Activated CD4-positive, alpha-beta T cell treated with anti-CD3 and anti-CD28 coated beads, Interleukin-2, amount 50 U/mL, for 48 hours (primary cell): ENCODE measurements around the gene SMIM24.
A peak's percentile ranks its signal among the peaks of the same experiment; 100 is the strongest.
"Not testable (repeated sequence)": the region's sequence is repeated elsewhere in the genome, so short reads cannot be mapped to it uniquely, and the experiment has no call there.

ENCODE experiments used
- DNase-seq, 2 experiments: peaks; one replicate each; pipeline ENCODE4 v3.0.0-alpha.2; 2020

The SMIM24 gene

DNA sequence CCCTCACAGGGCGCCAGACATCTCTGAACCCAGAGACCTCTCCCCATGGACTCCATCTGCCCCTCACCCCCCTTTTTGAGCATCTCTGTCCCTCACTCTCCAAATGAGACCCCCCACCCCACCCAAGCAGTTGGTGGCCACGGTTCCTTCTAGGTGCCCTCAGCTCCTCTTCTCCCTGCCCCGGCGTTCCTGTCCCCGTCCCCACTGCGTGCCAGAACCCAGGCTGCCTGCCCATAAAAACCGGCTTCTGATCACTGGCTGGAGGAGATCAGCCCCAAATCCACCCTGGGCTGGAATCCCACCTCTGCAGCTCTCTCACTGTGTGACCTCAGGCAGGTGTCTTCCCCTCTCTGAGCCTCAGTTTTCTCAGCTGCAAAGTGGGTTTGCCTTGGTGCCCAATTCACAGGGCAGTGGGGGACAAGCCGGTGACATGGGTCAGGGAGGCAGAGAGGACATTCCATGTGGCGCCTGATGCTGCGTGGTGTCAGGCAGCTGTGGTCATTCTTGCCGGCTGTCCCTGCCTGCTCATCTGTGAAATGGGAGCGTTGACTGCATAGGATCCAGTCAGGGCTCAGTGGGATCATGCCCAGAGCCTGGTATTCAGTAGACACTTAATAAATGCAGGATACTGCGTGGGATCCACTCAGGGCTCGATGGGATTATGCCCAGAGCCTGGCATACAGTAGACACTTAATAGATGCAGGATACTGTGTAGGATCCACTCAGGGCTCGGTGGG, 25.5 kb downstream of the SMIM24 start:
- no peak for DNase-seq

GRCh38 chr19:3453840-3454239, 26.5 kb downstream of the SMIM24 start:
- no peak for DNase-seq

GRCh38 chr19:3452942-3453214, 27.4 kb downstream of the SMIM24 start:
- DNase-seq: not testable (repeated sequence)

- DNase-seq: no peak
These were observed 28.0 kb downstream of the SMIM24 start for GRCh38 chr19:3452171-3452941.

DNA sequence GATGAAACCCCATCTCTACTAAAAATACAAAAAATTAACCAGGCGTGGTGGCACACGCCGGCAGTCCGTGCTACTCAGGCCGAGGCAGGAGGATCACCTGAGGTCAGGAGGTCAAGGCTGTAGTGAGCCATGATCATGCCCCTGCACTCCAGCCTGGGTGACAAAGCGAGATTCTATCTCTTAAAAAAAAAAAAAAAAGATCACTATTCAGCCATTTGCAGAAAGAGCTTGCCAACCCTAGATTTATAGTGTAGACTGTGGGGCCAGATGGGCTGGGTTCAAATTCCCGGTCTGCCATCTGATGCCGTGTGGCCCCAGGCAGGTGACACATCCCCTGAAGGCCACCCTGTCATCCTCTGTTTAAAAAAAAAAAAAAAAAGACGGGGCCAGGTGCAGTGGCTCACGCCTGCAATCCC, 28.9 kb downstream of the SMIM24 start:
- DNase-seq: no peak

DNA sequence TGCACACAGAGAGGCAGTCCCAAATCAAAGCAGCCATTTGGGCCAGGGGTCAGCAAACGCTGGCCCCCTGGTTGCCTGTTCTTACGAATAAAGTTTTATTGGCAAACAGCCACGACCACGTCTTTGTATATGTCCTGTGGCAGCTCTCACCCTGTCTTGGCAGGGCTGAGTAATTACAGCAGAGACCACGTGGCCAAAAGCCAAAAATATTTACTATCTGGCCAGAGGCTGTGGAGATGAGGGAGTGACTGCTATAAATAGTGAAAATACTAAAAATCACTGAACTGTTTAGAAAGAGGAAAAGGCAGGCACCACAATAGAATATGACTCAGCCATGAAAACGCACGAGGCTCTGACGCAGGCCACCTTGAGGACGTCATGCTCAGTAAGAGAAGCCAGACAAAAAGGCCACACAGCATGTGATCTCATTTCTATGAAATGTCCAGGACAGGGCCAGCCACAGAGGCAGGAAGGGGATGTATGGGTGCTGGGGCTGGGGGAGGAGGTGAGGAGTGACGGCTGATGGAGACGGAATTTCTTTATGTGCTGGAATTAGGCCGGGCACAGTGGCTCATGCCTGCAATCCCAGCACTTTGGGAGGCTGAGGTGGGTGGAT, 29.4 kb downstream of the SMIM24 start:
- no peak for DNase-seq

DNA sequence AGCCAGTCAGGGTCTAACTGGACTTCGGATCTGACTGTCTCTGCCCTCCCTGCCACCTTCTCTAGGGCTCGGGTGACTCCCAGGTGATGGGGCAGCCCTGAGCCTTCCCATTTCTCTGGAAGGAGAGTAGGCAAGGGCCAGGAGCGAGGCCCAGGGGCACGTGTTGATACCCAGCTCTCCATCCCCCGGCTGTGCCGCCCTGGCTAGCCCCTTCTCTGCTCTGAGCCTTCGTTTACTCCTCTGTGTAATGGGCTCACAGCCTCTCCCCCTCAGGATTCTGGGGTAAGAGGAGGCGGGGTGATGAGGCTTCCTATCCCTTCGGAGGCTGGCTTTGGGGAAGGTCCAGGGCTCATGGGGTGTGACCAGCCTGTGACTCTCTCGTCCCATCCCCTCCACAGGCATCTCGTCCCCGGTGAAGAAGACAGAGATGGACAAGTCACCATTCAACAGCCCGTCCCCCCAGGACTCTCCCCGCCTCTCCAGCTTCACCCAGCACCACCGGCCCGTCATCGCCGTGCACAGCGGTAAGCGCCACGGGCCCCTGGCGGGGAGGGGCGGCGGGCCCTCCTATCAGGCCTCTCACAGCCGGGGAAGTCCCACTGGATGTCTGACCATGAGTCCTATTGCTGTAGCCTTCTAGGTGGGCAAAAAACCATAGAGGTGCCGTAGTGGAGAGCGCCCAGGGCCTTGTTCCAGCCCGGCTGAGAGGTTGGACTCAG, 31.6 kb downstream of the SMIM24 start:
- no peak for DNase-seq

- DNase-seq: not testable (repeated sequence)
These were observed 33.7 kb downstream of the SMIM24 start for GRCh38 chr19:3446657-3447056.

GRCh38 chr19:3444695-3445234, 35.6 kb downstream of the SMIM24 start:
- no peak for DNase-seq

DNA sequence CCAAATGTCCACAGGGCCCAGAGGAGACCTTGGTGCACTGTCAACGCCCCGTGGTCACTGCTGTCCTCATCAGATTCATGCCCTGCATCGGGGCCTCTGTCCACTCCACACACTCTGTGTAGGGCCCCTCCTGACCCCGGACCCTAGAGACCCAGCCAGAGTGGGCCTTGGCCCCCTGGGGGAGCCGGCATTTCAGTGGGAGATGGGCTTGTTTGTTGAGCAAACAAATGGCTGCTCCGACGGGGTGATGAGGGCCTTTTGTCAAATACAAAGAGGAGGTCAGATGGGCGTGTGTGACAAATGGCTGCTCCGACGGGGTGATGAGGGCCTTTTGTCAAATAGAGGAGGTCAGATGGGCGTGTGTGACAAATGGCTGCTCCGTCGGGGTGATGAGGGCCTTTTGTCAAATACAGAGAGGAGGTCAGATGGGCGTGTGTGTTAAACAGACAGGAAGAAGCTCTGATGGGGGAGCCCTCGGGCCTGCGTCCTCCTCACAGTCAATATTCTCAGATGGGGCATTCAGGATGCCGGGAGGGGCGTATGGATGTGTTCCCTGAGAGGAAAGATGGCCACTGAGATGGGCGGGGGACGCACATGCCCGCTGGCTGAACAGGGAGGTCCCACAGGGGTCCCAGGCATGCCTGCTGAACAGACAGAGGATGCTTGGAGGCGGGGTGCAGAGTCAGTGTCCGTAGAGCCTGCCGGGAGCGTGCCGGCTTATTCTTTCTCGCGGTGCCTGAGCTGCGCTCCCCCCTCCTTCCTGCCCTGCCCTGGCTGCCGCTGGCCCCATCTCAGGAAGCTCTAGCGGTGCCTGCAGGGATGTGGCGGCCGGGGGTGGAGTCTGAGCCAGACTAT, 36.3 kb downstream of the SMIM24 start:
- DNase-seq: no peak

DNA sequence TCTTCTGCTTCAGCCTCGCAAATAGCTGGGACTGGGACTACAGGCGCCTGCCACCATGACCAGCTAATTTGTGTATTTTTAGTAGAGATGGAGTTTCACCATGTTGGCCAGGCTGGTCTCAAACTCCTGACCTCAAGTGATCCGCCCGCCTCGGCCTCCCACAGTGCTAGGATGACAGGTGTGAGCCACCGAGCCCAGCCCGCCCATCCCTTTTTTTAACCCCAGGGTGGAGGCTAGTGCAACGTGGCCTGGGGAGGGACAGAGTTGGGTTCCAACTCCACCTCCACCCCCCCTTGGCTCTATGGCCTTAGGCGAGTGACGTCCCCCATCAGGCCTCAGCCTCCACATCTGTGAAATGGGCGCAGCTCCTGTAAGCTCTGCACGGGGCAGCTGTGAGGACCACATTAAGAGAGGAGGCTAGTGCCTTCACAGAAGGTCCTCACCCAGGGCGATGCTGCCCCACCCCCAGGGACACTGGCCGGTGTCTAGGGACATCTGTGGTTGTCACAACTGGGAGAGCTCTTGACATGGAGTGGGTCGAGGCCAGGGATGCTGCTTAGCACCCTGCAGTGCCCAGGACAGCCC, 37.7 kb downstream of the SMIM24 start:
- no peak for DNase-seq

DNA sequence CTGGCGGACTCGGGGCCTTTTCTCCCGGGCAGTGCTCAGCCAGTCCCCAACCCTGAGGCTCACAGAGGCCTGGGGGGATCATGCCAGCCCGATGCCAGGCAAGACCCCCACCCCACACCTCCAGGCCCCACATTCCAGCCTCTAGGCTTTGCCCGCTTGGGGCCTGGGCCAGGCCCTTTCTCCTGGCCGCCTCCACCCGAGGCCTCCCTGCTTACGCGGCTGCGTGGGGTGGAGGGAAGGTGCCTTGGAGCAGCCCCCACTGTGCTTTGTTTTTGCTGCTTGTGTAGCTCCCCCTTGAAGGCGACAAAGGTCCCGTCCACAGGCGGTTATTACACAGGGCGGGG, 38.4 kb downstream of the SMIM24 start:
- DNase-seq: no peak

DNA sequence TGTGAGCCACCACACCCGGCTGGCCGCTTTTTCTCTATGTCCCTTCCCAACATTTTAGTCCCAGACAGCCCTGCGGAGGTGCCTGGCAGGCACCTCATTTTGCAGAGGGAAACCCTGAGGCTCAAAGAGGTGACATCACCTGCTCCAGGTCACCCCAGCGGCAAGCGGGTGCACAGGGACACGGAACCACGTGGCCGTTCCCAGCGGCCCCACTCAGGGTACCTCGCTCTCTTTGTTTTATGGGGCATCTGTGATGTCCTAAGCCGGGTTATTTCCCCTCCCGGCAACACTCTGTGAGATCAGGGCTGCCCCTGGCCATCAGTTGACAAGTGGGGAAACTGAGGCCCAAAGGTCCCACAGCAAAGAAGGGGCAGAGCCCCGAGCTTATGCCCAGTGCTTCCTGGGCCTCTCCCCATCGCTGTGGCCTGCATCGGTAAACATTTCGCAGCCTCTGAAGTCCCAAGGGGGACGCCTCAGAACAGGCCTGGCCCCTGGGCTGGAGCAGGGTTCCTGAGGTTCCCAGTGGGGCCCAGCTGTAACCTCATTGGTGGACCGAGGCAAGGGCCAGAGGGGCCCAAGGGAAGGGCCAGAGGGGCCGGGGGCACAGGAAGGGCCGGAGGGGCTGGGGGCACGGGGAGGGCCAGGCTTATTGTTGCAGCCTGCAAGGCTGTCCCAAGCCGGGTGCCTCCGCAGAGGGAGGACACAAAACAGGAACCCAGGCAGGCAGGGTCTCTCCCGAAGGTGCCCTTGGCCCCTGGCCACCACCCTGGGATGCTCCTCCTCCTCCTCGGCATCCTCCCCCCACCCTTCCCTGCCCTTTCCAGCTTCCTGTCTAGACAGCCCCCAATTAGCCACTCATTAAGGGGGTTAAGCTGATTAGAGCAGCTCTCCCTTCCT, 39.0 kb downstream of the SMIM24 start:
- no peak for DNase-seq

DNA sequence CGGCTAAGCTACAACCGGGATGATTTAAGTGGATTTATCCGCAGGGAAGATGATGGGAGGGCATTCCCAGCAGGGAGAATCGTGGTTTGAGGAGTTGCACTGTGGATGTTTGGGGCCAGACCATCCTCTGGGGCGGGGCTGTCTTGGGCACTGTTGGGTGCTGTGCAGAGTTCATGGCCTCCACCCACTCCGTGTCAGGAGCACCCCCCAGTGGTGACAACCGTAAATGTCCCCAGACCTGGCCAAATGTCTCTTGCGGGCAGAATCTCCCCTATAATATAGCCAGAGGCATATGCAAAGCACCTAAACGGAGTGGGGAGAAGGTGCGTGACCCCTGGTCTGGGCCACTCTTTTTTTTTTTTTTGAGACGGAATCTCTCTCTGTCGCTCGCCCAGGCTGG, 40.2 kb downstream of the SMIM24 start:
- peak; percentile 67 to 70 for DNase-seq

DNA sequence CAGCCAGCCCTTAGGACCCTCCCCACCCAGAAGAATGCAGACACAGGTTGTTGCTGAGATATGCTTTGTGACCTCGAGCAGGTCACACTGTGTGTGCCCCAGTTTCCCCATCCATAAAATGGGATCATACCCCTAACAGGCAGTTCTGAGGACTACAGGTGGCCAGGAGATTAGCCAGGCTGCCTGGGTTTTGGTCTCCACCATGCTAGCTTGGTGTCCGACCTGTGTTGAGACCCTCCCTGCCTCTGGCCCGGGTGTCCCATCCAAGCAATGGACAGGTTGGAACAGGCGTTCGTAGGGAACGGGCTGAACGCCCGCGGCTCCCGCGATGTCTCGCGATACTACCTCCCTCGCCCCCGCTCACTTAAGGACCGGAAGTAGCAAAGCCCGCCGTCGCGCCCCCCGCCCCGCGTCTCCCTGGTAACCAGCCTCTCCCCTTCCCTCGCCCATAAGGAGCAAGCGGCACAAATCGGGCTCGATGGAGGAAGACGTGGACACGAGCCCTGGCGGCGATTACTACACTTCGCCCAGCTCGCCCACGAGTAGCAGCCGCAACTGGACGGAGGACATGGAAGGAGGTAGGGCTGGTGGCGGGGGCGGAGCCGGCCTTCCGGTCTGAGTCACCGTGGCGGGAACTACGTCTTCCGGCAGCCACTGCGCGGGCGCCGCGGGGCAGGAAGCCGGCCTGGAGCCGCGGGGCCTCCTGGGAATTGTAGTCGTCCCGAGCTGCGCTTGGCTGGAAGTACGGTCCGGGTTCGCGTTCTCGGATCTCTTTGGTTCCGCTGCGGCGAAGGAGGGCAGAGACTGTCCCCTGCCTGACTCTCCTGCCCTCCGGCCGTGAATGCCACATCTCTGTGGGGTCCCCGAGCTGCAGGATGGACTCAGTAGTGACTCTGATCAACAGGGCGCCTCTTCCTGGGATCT, 45.4 kb downstream of the SMIM24 start:
- peak; percentile 97 for DNase-seq

DNA sequence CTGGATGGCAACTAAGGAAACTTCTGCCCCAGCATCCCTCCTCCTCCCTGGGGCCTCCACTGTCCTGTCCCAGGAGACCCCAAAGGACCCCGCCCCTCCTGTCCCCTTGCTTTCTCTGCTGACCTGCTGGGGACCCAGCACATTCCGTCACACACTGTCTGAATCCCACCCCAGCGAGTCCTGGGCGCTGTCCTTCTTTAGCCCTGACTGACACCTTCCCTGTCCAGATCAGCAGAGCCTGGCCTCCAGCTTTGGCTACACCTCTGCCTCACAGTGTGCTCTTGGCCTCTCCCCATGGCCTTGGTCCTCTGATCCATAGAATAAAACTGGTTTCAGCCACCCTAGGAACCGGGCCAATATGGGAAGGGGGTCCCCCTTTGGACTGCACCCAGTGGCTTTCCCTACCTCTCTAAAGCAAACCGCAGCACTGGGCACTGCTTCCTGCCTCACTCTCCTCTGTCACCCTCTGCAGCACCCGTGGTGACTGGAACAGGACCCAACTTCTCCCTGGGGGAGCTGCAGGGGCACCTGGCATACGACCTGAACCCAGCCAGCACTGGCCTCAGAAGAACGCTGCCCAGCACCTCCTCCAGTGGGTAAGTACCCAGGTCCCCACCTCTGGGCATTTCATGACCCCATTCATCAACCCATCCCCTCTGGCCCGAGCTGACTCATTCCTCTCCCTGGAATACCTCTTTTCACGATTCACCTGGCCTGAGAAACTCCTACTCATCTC, 46.4 kb downstream of the SMIM24 start:
- no peak for DNase-seq

- no peak for DNase-seq
These were observed 47.0 kb downstream of the SMIM24 start for GRCh38 chr19:3433313-3433712.

DNA sequence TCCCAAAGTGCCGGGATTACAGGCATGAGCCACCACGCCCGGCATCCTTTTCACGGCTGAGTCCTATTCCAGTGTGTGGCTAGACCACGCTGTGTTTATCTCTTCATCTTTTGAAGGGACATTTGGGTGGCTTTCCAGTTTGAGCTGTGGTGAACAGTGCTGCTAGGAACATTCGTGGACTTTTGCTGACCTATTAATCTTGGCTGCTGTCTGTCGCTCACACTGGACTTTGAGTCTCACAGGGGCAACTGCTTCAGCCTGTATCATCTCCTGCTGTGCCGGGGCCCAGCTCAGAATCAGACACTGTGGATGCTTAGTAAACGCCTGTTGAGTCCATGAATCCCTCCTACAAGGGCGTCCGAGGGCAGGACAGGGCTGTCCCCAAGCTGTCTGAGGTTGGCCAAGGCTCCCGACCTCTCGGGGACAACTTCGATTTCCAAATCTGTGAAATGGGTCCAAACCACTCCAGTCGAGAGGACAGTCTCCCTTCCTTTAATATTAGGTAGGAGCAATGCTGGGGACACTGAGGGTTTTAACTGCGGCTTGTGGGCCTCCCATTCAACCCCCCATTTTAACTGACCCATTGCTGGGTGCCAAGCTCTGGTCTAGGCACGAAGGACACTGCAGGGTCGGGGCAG, 48.4 kb downstream of the SMIM24 start:
- DNase-seq: no peak

DNA sequence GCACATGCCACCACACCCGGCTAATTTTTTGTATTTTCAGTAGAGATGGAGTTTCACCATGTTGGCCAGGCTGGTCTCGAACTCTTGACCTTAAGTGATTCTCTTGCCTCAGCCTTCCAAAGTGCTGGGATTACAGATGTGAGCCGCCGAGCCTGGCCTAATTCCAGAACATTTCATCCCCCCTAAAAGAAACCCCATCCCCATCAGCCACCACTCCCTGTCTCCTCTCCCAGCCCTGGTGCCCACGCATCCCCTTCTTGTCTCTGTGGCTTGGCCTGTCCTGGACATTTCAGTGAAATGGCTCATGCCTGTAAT, 50.0 kb downstream of the SMIM24 start:
- not testable (repeated sequence) for DNase-seq
